Panc1 (cell line): ENCODE results near the gene BEX2. TPM values are rescaled to one million over a fixed set of nuclear protein-coding genes. Genes with fewer than 3 reads are reported as not detected.
A peak's percentile ranks its signal among the peaks of the same experiment; 100 is the strongest.

Source experiments
- ATAC-seq: fragments of 200-7000 bp; cut with Tn5 transposase; 2 replicates; pipeline ENCODE4 v1.9.1; 2020; ENCODE audit warnings: mild to moderate bottlenecking, moderate library complexity
- BruUV-seq: library from RNA; stranded (reverse); fragments of 400-500 nt; replicated peaks from 2 replicates; lab custom pipeline; 2021; lab: Mats Ljungman, UMichigan
- CTCF ChIA-PET: fragments of 300-600 bp; sonication (Branson Sonifier 250); formaldehyde crosslinking; loops from one replicate; lab custom pipeline; 2022; ENCODE audit warnings: antibody characterized with exemption; lab: Charles Lee
- POLR2A ChIA-PET: fragments of 300-600 bp; sonication (Branson Sonifier 250); formaldehyde crosslinking; loops from one replicate; lab custom pipeline; 2022; ENCODE audit warnings: antibody characterized with exemption; lab: Charles Lee
- DNase-seq: peaks from one replicate; pipeline ENCODE4 v3.0.0-alpha.2; 2010; ENCODE audit warnings: low read depth, low spot score
- H3K27ac ChIP-seq: 2 replicates; pipeline ENCODE4 v1.5.1; 2011; ENCODE audit warnings: mild to moderate bottlenecking, low read length, inconsistent platforms
- H3K27me3 ChIP-seq: fragments of 200-500 bp; sonication (Bioruptor generic); 2 replicates; pipeline ENCODE4 v1.6.0; 2014; ENCODE audit warnings: low read length, inconsistent platforms; ENCODE audit not compliant: control insufficient read depth, insufficient read depth
- H3K36me3 ChIP-seq: fragments of 200-500 bp; sonication (Bioruptor generic); 2 replicates; pipeline ENCODE4 v1.5.1; 2014; ENCODE audit warnings: inconsistent platforms, mild to moderate bottlenecking, low read length, moderate library complexity; ENCODE audit not compliant: control insufficient read depth, insufficient read depth
- H3K4me1 ChIP-seq: 2 replicates; pipeline ENCODE4 v1.5.1; 2011; ENCODE audit warnings: inconsistent platforms, mild to moderate bottlenecking, low read length, moderate library complexity; ENCODE audit not compliant: control insufficient read depth, insufficient read depth
- H3K4me3 ChIP-seq, 2 experiments: 2 replicates each; pipeline ENCODE4 v1.5.1; 2011 to 2012; ENCODE audit warnings: low read depth in 2 of 2, low read length in 2 of 2, mild to moderate bottlenecking in 2 of 2, inconsistent platforms in 1 of 2, moderate library complexity in 1 of 2
- H3K9me3 ChIP-seq: fragments of 200-500 bp; sonication (Bioruptor generic); 2 replicates; pipeline ENCODE4 v1.5.1; 2014; ENCODE audit warnings: low read depth, mild to moderate bottlenecking, inconsistent platforms, low read length, moderate library complexity; ENCODE audit not compliant: control insufficient read depth, insufficient read depth
- POLR2AphosphoS5 ChIP-seq: IDR thresholded peaks from 2 replicates; pipeline ENCODE4 v1.6.1; 2012; ENCODE audit warnings: mild to moderate bottlenecking, low read depth, low read length, moderate library complexity
- SIN3A ChIP-seq: IDR thresholded peaks from 2 replicates; pipeline ENCODE4 v1.6.1; 2012; ENCODE audit warnings: low read depth, mild to moderate bottlenecking, low read length, moderate library complexity, borderline replicate concordance; ENCODE audit not compliant: insufficient read depth
- in situ Hi-C: cut with HindIII; loops from 2 replicates; pipeline ENCODE4 v1.10.0; 2016; ENCODE audit warnings: low sequenced_read_pairs, low pct_unique_long_range_greater_than_20kb
- intact Hi-C: fragments of 100-400 bp; cut with micrococcal nuclease; formaldehyde crosslinking; loops from one replicate; pipeline ENCODE4 v1.10.0; 2022; ENCODE audit not compliant: unreplicated experiment
- total RNA-seq: library from RNA; stranded (reverse); gene quantifications from one replicate; pipeline ENCODE4 v1.2.1, GENCODE V29; 2021; ENCODE audit not compliant: unreplicated experiment
- TF ChIP-seq, protein P1 (sequence below): fragments of 450-650 bp; IDR thresholded peaks from 2 replicates; pipeline ENCODE4 v1.5.1; 2017; ENCODE audit warnings: mild to moderate bottlenecking
- TF ChIP-seq, protein P2 (sequence below), 2 experiments: IDR thresholded peaks; 2 replicates each; pipeline ENCODE4 v1.6.1; 2011 to 2012; ENCODE audit warnings: low read depth in 2 of 2, control low read depth in 1 of 2, low read length in 1 of 2, mild to moderate bottlenecking in 1 of 2, moderate library complexity in 1 of 2; ENCODE audit not compliant: insufficient read depth in 1 of 2

The BEX2 gene
- total RNA-seq, 1 experiment from 2014 or later, result 9.1 TPM

GRCh38 chrX:103356130-103356798, 45.5 kb upstream of the BEX2 start, which contains the start of gene TCEAL9:
Gene TCEAL9, plus strand, starts transcription at chrX:103356506. Its CDS starts 1,179 bp downstream, at chrX:103357685.
- intact Hi-C loops, result no loop called here
- Histone ChIP-seq H3K4me3 (peak within 1 kb of the TSS; percentile 74 to 78), H3K4me1 (peaks cover 2% of the 10 kb centered on the region; the same call in 1 of the 2 replicates), H3K36me3 (peaks cover 2% of the 10 kb centered on the region), H3K27ac (peak within 1 kb of the TSS; percentile 86), H3K9me3 (no peaks in the 10 kb centered on the region), H3K27me3 (no peaks in the 10 kb centered on the region)
- ChIA-PET CTCF (interaction anchor here (0.6 to 1.6 kb wide), 3 partner anchors 15 to 133 kb away, joined by 3 to 6 read pairs (median 4); no protein-coding TSS in a partner anchor), POLR2A (interaction anchor here (0.5 to 0.6 kb wide), 2 partner anchors 21 to 40 kb away, joined by 5 to 10 read pairs; no protein-coding TSS in a partner anchor)
- TF ChIP-seq, protein P1, sequence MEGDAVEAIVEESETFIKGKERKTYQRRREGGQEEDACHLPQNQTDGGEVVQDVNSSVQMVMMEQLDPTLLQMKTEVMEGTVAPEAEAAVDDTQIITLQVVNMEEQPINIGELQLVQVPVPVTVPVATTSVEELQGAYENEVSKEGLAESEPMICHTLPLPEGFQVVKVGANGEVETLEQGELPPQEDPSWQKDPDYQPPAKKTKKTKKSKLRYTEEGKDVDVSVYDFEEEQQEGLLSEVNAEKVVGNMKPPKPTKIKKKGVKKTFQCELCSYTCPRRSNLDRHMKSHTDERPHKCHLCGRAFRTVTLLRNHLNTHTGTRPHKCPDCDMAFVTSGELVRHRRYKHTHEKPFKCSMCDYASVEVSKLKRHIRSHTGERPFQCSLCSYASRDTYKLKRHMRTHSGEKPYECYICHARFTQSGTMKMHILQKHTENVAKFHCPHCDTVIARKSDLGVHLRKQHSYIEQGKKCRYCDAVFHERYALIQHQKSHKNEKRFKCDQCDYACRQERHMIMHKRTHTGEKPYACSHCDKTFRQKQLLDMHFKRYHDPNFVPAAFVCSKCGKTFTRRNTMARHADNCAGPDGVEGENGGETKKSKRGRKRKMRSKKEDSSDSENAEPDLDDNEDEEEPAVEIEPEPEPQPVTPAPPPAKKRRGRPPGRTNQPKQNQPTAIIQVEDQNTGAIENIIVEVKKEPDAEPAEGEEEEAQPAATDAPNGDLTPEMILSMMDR, result no peak
- TF ChIP-seq, protein P2, sequence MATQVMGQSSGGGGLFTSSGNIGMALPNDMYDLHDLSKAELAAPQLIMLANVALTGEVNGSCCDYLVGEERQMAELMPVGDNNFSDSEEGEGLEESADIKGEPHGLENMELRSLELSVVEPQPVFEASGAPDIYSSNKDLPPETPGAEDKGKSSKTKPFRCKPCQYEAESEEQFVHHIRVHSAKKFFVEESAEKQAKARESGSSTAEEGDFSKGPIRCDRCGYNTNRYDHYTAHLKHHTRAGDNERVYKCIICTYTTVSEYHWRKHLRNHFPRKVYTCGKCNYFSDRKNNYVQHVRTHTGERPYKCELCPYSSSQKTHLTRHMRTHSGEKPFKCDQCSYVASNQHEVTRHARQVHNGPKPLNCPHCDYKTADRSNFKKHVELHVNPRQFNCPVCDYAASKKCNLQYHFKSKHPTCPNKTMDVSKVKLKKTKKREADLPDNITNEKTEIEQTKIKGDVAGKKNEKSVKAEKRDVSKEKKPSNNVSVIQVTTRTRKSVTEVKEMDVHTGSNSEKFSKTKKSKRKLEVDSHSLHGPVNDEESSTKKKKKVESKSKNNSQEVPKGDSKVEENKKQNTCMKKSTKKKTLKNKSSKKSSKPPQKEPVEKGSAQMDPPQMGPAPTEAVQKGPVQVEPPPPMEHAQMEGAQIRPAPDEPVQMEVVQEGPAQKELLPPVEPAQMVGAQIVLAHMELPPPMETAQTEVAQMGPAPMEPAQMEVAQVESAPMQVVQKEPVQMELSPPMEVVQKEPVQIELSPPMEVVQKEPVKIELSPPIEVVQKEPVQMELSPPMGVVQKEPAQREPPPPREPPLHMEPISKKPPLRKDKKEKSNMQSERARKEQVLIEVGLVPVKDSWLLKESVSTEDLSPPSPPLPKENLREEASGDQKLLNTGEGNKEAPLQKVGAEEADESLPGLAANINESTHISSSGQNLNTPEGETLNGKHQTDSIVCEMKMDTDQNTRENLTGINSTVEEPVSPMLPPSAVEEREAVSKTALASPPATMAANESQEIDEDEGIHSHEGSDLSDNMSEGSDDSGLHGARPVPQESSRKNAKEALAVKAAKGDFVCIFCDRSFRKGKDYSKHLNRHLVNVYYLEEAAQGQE (IDR thresholded peaks at IDR 0.05; ENCODE audit: insufficient read depth in 1 of 2, low read depth in 2 of 2, low read length in 1 of 2), result no peak
- 0 out of 2 replicates have a peak, but pooled peaks have one; percentile 25 for TF ChIP-seq SIN3A
- peak; percentile 69; the same call in 1 of the 2 replicates for TF ChIP-seq POLR2AphosphoS5
- no peak for DNase-seq
- ATAC-seq, result peak; percentile 95
- BruUV-seq, result no TSS peak
- in situ Hi-C loops, result no loop called here

- no peaks in the 10 kb centered on the region for H3K36me3 ChIP-seq
- H3K9me3 ChIP-seq, result no peaks in the 10 kb centered on the region
- ChIA-PET CTCF (no interaction called here), POLR2A (no interaction called here)
- no peak for DNase-seq
- intact Hi-C loops (no loop called here), in situ Hi-C loops (no loop called here)
- BruUV-seq, result no TSS peak
- ATAC-seq, result no peak
- no peaks in the 10 kb centered on the region for H3K27me3 ChIP-seq
- H3K4me1 ChIP-seq, result no peaks in the 10 kb centered on the region
- TF ChIP-seq, protein P2 (IDR thresholded peaks at IDR 0.05; ENCODE audit: insufficient read depth in 1 of 2, low read depth in 2 of 2, low read length in 1 of 2), result peak in 1 of 2 experiments; percentile 58; a peak in 2 of 4 replicates
- no peak for TF ChIP-seq POLR2AphosphoS5
- no peak overlapping the region for H3K27ac ChIP-seq
- H3K4me3 ChIP-seq, result no peak overlapping the region
Observed at GRCh38 chrX:103347682-103348397, 37.0 kb upstream of the BEX2 start.
